NB4 (cell line): ENCODE data around the gene ACTR3C.
"Not testable (repeated sequence)": the region's sequence is repeated elsewhere in the genome, so short reads cannot be mapped to it uniquely, and the experiment has no call there.

Experiments
- DNase-seq: peaks from one replicate; pipeline ENCODE4 v3.0.0; 2010; ENCODE audit warnings: low read depth
- H3K4me3 ChIP-seq: one replicate; pipeline ENCODE4 v1.5.1; 2011; ENCODE audit warnings: mild to moderate bottlenecking, low read depth, low read length, moderate library complexity
- MAX ChIP-seq: IDR thresholded peaks from 2 replicates; pipeline ENCODE4 v1.6.1; 2011; ENCODE audit warnings: low read depth, low read length
- MYC ChIP-seq: IDR thresholded peaks from 2 replicates; pipeline ENCODE4 v1.6.1; 2011; ENCODE audit warnings: low read depth, low read length
- POLR2A ChIP-seq: IDR thresholded peaks from 2 replicates; pipeline ENCODE4 v1.6.1; 2011; ENCODE audit warnings: mild to moderate bottlenecking; ENCODE audit not compliant: insufficient read length; ENCODE audit errors: extremely low read depth
- TF ChIP-seq, protein P1 (sequence below): IDR thresholded peaks from one replicate; pipeline ENCODE4 v1.5.1; 2012; ENCODE audit warnings: low read depth, low read length

ACTR3C gene

GRCh38 chr7:150317748-150318444 is 5.4 kb downstream of the ACTR3C start:
- no peak for DNase-seq
- no peak overlapping the region for H3K4me3 ChIP-seq
- TF ChIP-seq POLR2A, result no peak
- no peak for TF ChIP-seq MAX
- no peak for TF ChIP-seq MYC
- TF ChIP-seq, protein P1, sequence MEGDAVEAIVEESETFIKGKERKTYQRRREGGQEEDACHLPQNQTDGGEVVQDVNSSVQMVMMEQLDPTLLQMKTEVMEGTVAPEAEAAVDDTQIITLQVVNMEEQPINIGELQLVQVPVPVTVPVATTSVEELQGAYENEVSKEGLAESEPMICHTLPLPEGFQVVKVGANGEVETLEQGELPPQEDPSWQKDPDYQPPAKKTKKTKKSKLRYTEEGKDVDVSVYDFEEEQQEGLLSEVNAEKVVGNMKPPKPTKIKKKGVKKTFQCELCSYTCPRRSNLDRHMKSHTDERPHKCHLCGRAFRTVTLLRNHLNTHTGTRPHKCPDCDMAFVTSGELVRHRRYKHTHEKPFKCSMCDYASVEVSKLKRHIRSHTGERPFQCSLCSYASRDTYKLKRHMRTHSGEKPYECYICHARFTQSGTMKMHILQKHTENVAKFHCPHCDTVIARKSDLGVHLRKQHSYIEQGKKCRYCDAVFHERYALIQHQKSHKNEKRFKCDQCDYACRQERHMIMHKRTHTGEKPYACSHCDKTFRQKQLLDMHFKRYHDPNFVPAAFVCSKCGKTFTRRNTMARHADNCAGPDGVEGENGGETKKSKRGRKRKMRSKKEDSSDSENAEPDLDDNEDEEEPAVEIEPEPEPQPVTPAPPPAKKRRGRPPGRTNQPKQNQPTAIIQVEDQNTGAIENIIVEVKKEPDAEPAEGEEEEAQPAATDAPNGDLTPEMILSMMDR, result no peak

DNA sequence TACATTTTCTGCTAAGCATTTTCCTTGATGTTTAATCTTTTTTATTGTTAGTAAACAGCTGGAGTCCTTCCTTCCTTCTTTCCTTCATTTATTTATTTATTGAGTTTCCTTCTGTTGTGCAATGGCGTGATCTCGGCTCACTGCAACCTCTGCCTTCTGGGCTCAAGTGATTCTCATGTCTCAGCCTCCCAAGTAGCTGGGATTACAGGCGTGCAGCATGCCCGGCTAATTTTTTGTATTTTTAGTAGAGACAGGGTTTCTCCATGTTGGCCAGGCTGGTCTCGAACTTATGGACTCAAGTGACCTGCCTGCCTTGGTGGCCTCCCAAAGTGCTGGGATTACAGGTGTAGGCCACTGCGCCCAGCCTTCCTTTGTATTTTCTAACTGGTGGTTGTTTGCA is 6.4 kb downstream of the ACTR3C start:
- not testable (repeated sequence) for DNase-seq, H3K4me3 ChIP-seq

- no peak overlapping the region for H3K4me3 ChIP-seq
- DNase-seq, result no peak
Measured at GRCh38 chr7:150314639-150315239, 8.6 kb downstream of the ACTR3C start.

DNA sequence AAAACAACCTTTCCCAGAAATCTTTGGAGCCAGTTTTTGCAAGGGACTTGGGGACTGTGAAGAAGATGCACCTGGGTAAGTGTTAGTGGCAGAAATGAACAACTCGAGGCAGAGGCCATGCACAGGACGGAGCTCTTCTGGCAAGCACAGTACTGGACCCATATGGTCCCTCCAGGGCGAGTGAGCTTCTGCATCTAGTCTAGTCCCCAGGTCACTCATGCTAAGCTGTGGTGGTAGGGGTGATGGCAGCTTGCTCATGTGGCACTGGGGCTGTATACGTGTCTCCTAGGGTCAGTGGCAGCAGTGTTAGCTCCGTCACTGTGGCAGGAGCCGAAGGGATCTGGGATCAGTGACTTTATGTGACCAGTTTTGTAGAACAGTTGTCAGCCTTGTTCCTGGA is 9.5 kb downstream of the ACTR3C start:
- no peak overlapping the region for H3K4me3 ChIP-seq
- TF ChIP-seq MAX, result no peak
- no peak for TF ChIP-seq MYC
- TF ChIP-seq POLR2A, result no peak
- TF ChIP-seq, protein P1, result no peak
- no peak for DNase-seq

More at GRCh38 chr7:150314639-150315239, 8.6 kb downstream of the ACTR3C start:
- no peak for TF ChIP-seq MAX
- TF ChIP-seq, protein P1, result no peak
- no peak for TF ChIP-seq POLR2A
- TF ChIP-seq MYC, result no peak

- no peak for DNase-seq
- H3K4me3 ChIP-seq, result no peak overlapping the region
- no peak for TF ChIP-seq MAX
- TF ChIP-seq MYC, result no peak
- TF ChIP-seq, protein P1, result no peak
- no peak for TF ChIP-seq POLR2A
Measured at GRCh38 chr7:150313367-150313809, 10.0 kb downstream of the ACTR3C start.

GRCh38 chr7:150312649-150313366 is 10.5 kb downstream of the ACTR3C start:
- DNase-seq, H3K4me3 ChIP-seq: not testable (repeated sequence)
